Adrenal gland (tissue), 5 donors: ENCODE results near the gene ENG.

Experiments used
- CTCF ChIP-seq, 6 experiments: fragments of 450-650 bp in 4 of 6; fragments of 200-600 bp in 2 of 6; sonication (generic) in 1 of 6; IDR thresholded peaks; 1 replicate in 5 of 6; 2 replicates in 1 of 6; pipeline versions ENCODE4 v1.5.1 to v1.8.0; 2016 to 2021; ENCODE audit warnings: antibody characterized with exemption in 6 of 6, mild to moderate bottlenecking in 2 of 6, moderate library complexity in 1 of 6
- POLR2A ChIP-seq, 2 donors: fragments of 450-650 bp; IDR thresholded peaks; one replicate each; pipeline ENCODE4 v1.6.1; 2017; ENCODE audit warnings: antibody characterized with exemption in 2 of 2, mild to moderate bottlenecking in 2 of 2, moderate library complexity in 1 of 2
- donor health status: DM: no; HTN: no; CAD: no.

GRCh38 chr9:127860260-127860659 is 5.8 kb upstream of the ENG start:
- TF ChIP-seq CTCF (IDR thresholded peaks at IDR 0.05) (no peak), POLR2A (IDR thresholded peaks at IDR 0.05) (no peak)
